Measurements from ENCODE around the gene VAT1L. TPM values are rescaled to one million over a fixed set of nuclear protein-coding genes. Genes with fewer than 3 reads are reported as not detected.
"Not testable (repeated sequence)": the region's sequence is repeated elsewhere in the genome, so short reads cannot be mapped to it uniquely, and the experiment has no call there.

VAT1L gene
- total and polyA plus RNA-seq, 4 donors: 0.17 to 0.98 (median 0.26) TPM

- no peak for TF ChIP-seq REST (IDR thresholded peaks at IDR 0.05)
These were observed 158.5 kb downstream of the VAT1L start (continued) for GRCh38 chr16:77946823-77947222.

GRCh38 chr16:77947590-77947989 lies 159.2 kb downstream of the VAT1L start:
- H3K27me3 ChIP-seq (ENCODE audit: control insufficient read depth in 4 of 4, insufficient read depth in 4 of 4, low read length in 3 of 4); H3K36me3 ChIP-seq (ENCODE audit: control insufficient read depth in 4 of 4, insufficient read depth in 3 of 4, low read depth in 1 of 4, low read length in 3 of 4); H3K9me3 ChIP-seq (ENCODE audit: control insufficient read depth in 4 of 4, low read length in 3 of 4); DNase-seq (ENCODE audit: low spot score); H3K4me3 ChIP-seq (ENCODE audit: low read depth in 1 of 3, low read length in 3 of 3); H3K4me1 ChIP-seq (ENCODE audit: control insufficient read depth in 4 of 4, insufficient read depth in 4 of 4, low read length in 3 of 4); H3K27ac ChIP-seq (ENCODE audit: low read depth in 1 of 2, low read length in 2 of 2); H3K9ac ChIP-seq (ENCODE audit: low read depth in 1 of 2, low read length in 2 of 2): not testable (repeated sequence)
- 86% methylated on average over 6 of the region's 6 CpGs for WGBS

- Histone ChIP-seq H3K9me3 (ENCODE audit: control insufficient read depth in 4 of 4, low read length in 3 of 4) (no peaks in the 10 kb centered on the region), H3K27ac (ENCODE audit: low read depth in 1 of 2, low read length in 2 of 2) (no peak overlapping the region), H3K36me3 (ENCODE audit: control insufficient read depth in 4 of 4, insufficient read depth in 3 of 4, low read depth in 1 of 4, low read length in 3 of 4) (no peaks in the 10 kb centered on the region), H3K4me1 (ENCODE audit: control insufficient read depth in 4 of 4, insufficient read depth in 4 of 4, low read length in 3 of 4) (no peaks in the 10 kb centered on the region), H3K4me3 (ENCODE audit: low read depth in 1 of 3, low read length in 3 of 3) (no peak overlapping the region), H3K27me3 (ENCODE audit: control insufficient read depth in 4 of 4, insufficient read depth in 4 of 4, low read length in 3 of 4) (peaks cover 0 to 4% (median 0%) of the 10 kb centered on the region in 4 donors), H3K9ac (ENCODE audit: low read depth in 1 of 2, low read length in 2 of 2) (no peak overlapping the region)
- WGBS: 63% methylated on average over 5 of the region's 5 CpGs
- DNase-seq (ENCODE audit: low spot score): no peak
- TF ChIP-seq GABPA (IDR thresholded peaks at IDR 0.05 in 1 of 2, conservative IDR thresholded peaks at IDR 0.05 in 1 of 2) (no peak), FOXA2 (IDR thresholded peaks at IDR 0.05) (no peak)
These were observed 160.5 kb downstream of the VAT1L start for GRCh38 chr16:77948835-77949234.

GRCh38 chr16:77949445-77949844 lies 161.1 kb downstream of the VAT1L start:
- no peak overlapping the region for H3K9ac ChIP-seq (ENCODE audit: low read depth in 1 of 2, low read length in 2 of 2)
- H3K4me1 ChIP-seq (ENCODE audit: control insufficient read depth in 4 of 4, insufficient read depth in 4 of 4, low read length in 3 of 4): no peaks in the 10 kb centered on the region
- H3K9me3 ChIP-seq (ENCODE audit: control insufficient read depth in 4 of 4, low read length in 3 of 4): no peaks in the 10 kb centered on the region
- peaks cover 0 to 4% (median 0%) of the 10 kb centered on the region in 4 donors for H3K27me3 ChIP-seq (ENCODE audit: control insufficient read depth in 4 of 4, insufficient read depth in 4 of 4, low read length in 3 of 4)
- TF ChIP-seq TAF1 (conservative IDR thresholded peaks at IDR 0.05) (no peak), YY1 (IDR thresholded peaks at IDR 0.05) (no peak), HNF4G (IDR thresholded peaks at IDR 0.05) (no peak), FOXA2 (IDR thresholded peaks at IDR 0.05) (no peak), SP1 (IDR thresholded peaks at IDR 0.05) (no peak), CTCF (IDR thresholded peaks at IDR 0.05; ENCODE audit: low read depth, low read length, missing input control) (no peak), EGR1 (IDR thresholded peaks at IDR 0.05; ENCODE audit: low read depth in 2 of 2) (no peak), RXRA (IDR thresholded peaks at IDR 0.05) (no peak), FOXA1 (IDR thresholded peaks at IDR 0.05) (no peak), HNF4A (conservative IDR thresholded peaks at IDR 0.05) (no peak)
- H3K27ac ChIP-seq (ENCODE audit: low read depth in 1 of 2, low read length in 2 of 2): no peak overlapping the region
- 84% methylated on average over 2 of the region's 2 CpGs for WGBS
- H3K36me3 ChIP-seq (ENCODE audit: control insufficient read depth in 4 of 4, insufficient read depth in 3 of 4, low read depth in 1 of 4, low read length in 3 of 4): no peaks in the 10 kb centered on the region
- no peak for DNase-seq (ENCODE audit: low spot score)
- no peak overlapping the region for H3K4me3 ChIP-seq (ENCODE audit: low read depth in 1 of 3, low read length in 3 of 3)
